Gastrocnemius medialis (tissue), 4 donors: ENCODE data around the gene UGT3A2.

Experiments used
- CTCF ChIP-seq, 5 experiments: fragments of 450-650 bp in 3 of 5; fragments of 200-600 bp in 2 of 5; sonication (generic) in 2 of 5; IDR thresholded peaks in 4 of 5; conservative IDR thresholded peaks in 1 of 5; 1 replicate in 4 of 5; 2 replicates in 1 of 5; pipeline ENCODE4 v1.5.1; 2016 to 2019; ENCODE audit warnings: antibody characterized with exemption in 5 of 5, mild to moderate bottlenecking in 3 of 5, moderate library complexity in 3 of 5
- POLR2A ChIP-seq, 2 donors: fragments of 450-650 bp; IDR thresholded peaks; one replicate each; pipeline ENCODE4 v1.6.1; 2017; ENCODE audit warnings: antibody characterized with exemption in 2 of 2, mild to moderate bottlenecking in 2 of 2, moderate library complexity in 2 of 2

- TF ChIP-seq CTCF (IDR thresholded peaks at IDR 0.05 in 4 of 5, conservative IDR thresholded peaks at IDR 0.05 in 1 of 5) (no peak), POLR2A (IDR thresholded peaks at IDR 0.05) (no peak)
Measured at GRCh38 chr5:36006163-36006562, 60.5 kb downstream of the UGT3A2 start.
